ENCODE measurements around the gene POLE3.

GRCh38 chr9:113401027-113401792, 9.3 kb downstream of the POLE3 start, which contains the start of gene ALAD:
- TF ChIP-seq POLR2A (IDR thresholded peaks at IDR 0.05; ENCODE audit: low read depth, low read length) (peak; percentile 65; the same call in 1 of the 2 replicates), POLR2AphosphoS5 (IDR thresholded peaks at IDR 0.05; ENCODE audit: low read depth, low read length) (peak; percentile 47; the same call in 1 of the 2 replicates), TAF1 (IDR thresholded peaks at IDR 0.05; ENCODE audit: borderline replicate concordance, low read depth, low read length) (no peak)

Measured in GM12892 (cell line).